ENCODE measurements around the gene PAK6. TPM values are rescaled to one million over a fixed set of nuclear protein-coding genes. Genes with fewer than 3 reads are reported as not detected.

Gene PAK6
- total and polyA plus RNA-seq, 9 of the 15 experiments (the other 6 are each of a cell fraction or from before 2014, with no cell fraction given) = 0.03 to 0.74 (median 0.16) TPM; not detected in 2

- TF ChIP-seq ZNF277 (CRISPR knock-in tag; IDR thresholded peaks at IDR 0.05; ENCODE audit: borderline replicate concordance) (no peak), POLR3A (IDR thresholded peaks at IDR 0.05; ENCODE audit: borderline replicate concordance, extremely low read depth, insufficient read depth, insufficient read length) (no peak), HCFC1 (IDR thresholded peaks at IDR 0.05; ENCODE audit: low read depth, low read length) (no peak), ZNF507 (tag; conservative IDR thresholded peaks at IDR 0.05) (no peak), POLR2AphosphoS5 (IDR thresholded peaks at IDR 0.05; ENCODE audit: control insufficient read depth, insufficient read depth, low read depth, low read length) (no peak), CBX5 (IDR thresholded peaks at IDR 0.05; ENCODE audit: borderline replicate concordance, low read depth) (no peak), TFAP4 (CRISPR knock-in tag; IDR thresholded peaks at IDR 0.05; ENCODE audit: borderline replicate concordance) (peak; percentile 45; the same call in 1 of the 2 replicates), SMARCA5 (IDR thresholded peaks at IDR 0.05) (no peak), TCF15 (CRISPR knock-in tag; IDR thresholded peaks at IDR 0.05) (no peak), NFRKB (IDR thresholded peaks at IDR 0.05; ENCODE audit: low read depth) (no peak), ZNF354B (CRISPR knock-in tag; IDR thresholded peaks at IDR 0.05) (no peak), ZBTB33 (CRISPR knock-in tag; IDR thresholded peaks at IDR 0.05) (no peak; the same call in 1 of the 2 replicates), SMAD2 (IDR thresholded peaks at IDR 0.05; ENCODE audit: low read depth, low read length) (no peak)
- TF ChIP-seq, protein P1, sequence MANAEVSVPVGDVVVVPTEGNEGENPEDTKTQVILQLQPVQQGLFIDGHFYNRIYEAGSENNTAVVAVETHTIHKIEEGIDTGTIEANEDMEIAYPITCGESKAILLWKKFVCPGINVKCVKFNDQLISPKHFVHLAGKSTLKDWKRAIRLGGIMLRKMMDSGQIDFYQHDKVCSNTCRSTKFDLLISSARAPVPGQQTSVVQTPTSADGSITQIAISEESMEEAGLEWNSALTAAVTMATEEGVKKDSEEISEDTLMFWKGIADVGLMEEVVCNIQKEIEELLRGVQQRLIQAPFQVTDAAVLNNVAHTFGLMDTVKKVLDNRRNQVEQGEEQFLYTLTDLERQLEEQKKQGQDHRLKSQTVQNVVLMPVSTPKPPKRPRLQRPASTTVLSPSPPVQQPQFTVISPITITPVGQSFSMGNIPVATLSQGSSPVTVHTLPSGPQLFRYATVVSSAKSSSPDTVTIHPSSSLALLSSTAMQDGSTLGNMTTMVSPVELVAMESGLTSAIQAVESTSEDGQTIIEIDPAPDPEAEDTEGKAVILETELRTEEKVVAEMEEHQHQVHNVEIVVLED (CRISPR knock-in tag; IDR thresholded peaks at IDR 0.05) = 0 out of 2 replicates have a peak, but pooled peaks have one; percentile 32
- TF ChIP-seq, protein P2, sequence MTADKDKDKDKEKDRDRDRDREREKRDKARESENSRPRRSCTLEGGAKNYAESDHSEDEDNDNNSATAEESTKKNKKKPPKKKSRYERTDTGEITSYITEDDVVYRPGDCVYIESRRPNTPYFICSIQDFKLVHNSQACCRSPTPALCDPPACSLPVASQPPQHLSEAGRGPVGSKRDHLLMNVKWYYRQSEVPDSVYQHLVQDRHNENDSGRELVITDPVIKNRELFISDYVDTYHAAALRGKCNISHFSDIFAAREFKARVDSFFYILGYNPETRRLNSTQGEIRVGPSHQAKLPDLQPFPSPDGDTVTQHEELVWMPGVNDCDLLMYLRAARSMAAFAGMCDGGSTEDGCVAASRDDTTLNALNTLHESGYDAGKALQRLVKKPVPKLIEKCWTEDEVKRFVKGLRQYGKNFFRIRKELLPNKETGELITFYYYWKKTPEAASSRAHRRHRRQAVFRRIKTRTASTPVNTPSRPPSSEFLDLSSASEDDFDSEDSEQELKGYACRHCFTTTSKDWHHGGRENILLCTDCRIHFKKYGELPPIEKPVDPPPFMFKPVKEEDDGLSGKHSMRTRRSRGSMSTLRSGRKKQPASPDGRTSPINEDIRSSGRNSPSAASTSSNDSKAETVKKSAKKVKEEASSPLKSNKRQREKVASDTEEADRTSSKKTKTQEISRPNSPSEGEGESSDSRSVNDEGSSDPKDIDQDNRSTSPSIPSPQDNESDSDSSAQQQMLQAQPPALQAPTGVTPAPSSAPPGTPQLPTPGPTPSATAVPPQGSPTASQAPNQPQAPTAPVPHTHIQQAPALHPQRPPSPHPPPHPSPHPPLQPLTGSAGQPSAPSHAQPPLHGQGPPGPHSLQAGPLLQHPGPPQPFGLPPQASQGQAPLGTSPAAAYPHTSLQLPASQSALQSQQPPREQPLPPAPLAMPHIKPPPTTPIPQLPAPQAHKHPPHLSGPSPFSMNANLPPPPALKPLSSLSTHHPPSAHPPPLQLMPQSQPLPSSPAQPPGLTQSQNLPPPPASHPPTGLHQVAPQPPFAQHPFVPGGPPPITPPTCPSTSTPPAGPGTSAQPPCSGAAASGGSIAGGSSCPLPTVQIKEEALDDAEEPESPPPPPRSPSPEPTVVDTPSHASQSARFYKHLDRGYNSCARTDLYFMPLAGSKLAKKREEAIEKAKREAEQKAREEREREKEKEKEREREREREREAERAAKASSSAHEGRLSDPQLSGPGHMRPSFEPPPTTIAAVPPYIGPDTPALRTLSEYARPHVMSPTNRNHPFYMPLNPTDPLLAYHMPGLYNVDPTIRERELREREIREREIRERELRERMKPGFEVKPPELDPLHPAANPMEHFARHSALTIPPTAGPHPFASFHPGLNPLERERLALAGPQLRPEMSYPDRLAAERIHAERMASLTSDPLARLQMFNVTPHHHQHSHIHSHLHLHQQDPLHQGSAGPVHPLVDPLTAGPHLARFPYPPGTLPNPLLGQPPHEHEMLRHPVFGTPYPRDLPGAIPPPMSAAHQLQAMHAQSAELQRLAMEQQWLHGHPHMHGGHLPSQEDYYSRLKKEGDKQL (CRISPR knock-in tag; IDR thresholded peaks at IDR 0.05; ENCODE audit: borderline replicate concordance) = no peak
Observed at GRCh38 chr15:40282147-40282868, 43.4 kb downstream of the PAK6 start (continued).

All from K562 (cell line).